Astrocyte of the spinal cord (primary cell): ENCODE measurements around the gene PCYT1B.

Experiments used
- DNase-seq: peaks from one replicate; pipeline ENCODE4 v3.0.0; 2011; ENCODE audit warnings: low read depth, low spot score
- H3K4me3 ChIP-seq: 2 replicates; pipeline ENCODE4 v1.5.1; 2011; ENCODE audit warnings: low read depth, mild to moderate bottlenecking, low read length, moderate library complexity
- in situ Hi-C: cut with HindIII; loops from 2 replicates; pipeline ENCODE4 v1.10.0; 2017; ENCODE audit warnings: low sequenced_read_pairs
- TF ChIP-seq, protein P1 (sequence below): IDR thresholded peaks from 2 replicates; pipeline ENCODE4 v1.5.1; 2012; ENCODE audit warnings: low read depth, mild to moderate bottlenecking, low read length, inconsistent platforms

The PCYT1B gene

DNA sequence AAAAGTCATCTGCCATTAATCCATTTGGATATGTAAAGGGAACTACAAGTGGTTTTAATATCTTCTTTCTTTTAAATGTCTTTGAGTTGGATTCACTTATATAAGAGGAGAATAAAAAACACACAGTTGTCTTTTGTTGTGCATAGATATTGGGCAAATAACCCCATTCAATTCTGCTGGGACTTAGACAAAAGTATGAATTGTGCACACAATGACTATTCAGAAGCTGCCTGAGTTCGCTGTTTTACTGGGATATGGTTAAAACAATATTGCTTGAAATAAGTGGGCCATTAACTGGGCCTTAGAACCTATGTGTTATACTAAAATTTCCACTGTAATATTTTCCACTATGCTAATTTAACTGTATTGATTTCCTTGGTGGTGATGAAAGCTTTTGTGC lies 71.7 kb downstream of the PCYT1B start:
- no peak overlapping the region for H3K4me3 ChIP-seq
- TF ChIP-seq, protein P1, sequence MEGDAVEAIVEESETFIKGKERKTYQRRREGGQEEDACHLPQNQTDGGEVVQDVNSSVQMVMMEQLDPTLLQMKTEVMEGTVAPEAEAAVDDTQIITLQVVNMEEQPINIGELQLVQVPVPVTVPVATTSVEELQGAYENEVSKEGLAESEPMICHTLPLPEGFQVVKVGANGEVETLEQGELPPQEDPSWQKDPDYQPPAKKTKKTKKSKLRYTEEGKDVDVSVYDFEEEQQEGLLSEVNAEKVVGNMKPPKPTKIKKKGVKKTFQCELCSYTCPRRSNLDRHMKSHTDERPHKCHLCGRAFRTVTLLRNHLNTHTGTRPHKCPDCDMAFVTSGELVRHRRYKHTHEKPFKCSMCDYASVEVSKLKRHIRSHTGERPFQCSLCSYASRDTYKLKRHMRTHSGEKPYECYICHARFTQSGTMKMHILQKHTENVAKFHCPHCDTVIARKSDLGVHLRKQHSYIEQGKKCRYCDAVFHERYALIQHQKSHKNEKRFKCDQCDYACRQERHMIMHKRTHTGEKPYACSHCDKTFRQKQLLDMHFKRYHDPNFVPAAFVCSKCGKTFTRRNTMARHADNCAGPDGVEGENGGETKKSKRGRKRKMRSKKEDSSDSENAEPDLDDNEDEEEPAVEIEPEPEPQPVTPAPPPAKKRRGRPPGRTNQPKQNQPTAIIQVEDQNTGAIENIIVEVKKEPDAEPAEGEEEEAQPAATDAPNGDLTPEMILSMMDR = no peak
- in situ Hi-C loops = no loop called here
- DNase-seq = no peak

DNA sequence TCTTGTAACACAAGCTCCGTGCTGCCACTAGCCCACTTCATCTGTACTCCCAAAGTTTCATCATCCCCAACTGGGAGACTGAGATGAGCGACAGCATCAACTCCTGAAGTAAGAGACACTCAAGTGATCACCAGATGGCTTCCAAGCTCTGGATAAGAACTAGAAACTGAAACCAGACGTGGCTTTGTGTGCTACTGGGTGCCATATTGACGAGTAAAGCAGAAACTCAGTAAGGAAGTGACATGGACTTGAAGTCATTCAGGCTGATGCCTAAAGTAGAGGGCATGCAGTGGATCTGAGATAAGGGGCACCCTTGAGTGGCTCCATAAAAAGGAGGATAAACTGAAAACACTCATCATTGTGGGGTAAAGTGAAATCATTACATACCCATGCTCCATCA lies 72.4 kb downstream of the PCYT1B start:
- in situ Hi-C loops = no loop called here
- DNase-seq = no peak
- H3K4me3 ChIP-seq = no peak overlapping the region
- TF ChIP-seq, protein P1 = no peak

DNA sequence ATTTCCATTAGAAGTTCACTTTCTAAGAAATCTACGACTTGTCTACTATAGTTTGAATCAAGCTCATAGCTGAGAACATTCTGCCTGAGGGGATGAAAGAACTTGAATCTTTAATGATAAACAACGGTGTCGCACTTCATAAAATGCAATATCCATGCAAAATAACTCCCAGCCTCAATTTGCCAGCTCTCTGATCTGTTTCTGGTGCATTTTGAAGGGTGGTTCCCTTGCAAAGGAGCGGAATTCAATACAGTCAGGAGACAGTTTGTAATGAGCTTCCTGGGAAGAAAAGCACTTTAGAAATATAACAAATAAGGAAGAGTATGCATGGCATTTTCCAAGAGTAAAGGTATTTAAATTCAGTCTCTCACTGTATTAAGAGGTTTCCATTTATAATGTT lies 80.0 kb downstream of the PCYT1B start:
- in situ Hi-C loops = no loop called here
- no peak for DNase-seq
- no peak overlapping the region for H3K4me3 ChIP-seq
- TF ChIP-seq, protein P1 = no peak

DNA sequence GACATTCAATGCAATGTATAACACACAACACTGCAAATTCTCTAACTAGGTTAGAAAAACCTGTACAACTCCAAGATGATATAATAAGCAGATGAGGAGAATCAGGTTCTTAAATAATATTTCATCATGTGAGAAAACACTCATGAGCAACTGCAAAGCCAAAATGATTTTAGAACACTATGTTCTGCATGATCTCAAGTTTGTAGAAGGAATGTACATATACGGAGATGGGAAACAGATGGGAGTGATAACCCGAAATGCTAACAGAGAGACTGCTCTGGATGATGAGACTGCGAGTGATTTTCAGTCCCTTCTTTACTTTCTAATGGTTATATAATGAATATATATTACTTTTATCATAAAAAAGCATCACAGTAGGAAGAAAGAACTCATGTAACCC lies 80.9 kb downstream of the PCYT1B start:
- H3K4me3 ChIP-seq = no peak overlapping the region
- in situ Hi-C loops = no loop called here
- TF ChIP-seq, protein P1 = no peak
- DNase-seq = no peak

DNA sequence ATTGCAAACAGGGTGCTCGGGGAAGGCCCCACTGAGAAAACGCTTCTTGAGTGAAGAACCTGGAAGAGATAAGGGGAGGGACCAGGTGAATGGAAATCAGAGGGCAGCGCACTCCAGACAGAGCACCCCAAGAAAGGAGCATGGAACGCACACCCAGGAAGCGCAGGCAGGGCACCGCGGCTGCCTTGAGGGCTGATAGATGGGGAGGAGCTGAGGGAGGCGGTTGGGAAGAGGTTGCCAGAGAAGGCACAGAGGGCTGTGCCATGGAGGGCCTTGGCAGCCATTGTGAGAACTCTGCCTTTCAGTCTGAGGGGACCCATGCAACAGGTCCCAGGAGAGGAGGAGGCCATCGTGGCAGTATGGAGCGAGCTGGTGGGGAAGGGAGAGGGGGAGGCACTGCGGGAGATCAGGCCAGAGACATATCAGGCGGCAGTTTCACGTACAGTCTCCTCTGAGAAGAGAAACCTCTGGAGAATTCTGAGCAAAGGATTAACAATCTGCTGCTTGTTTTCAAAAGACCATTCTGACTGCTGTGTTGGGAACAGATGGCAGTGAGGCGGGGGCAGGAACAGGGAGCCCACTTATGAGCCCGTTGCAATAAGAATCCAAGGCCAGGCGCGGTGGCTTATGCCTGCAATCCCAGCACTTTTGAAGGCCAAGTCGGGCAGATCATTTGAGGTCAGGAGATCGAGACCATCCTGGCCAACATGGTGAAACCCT lies 83.7 kb downstream of the PCYT1B start:
- TF ChIP-seq, protein P1 = no peak
- in situ Hi-C loops = no loop called here
- no peak for DNase-seq
- H3K4me3 ChIP-seq = no peak overlapping the region

DNA sequence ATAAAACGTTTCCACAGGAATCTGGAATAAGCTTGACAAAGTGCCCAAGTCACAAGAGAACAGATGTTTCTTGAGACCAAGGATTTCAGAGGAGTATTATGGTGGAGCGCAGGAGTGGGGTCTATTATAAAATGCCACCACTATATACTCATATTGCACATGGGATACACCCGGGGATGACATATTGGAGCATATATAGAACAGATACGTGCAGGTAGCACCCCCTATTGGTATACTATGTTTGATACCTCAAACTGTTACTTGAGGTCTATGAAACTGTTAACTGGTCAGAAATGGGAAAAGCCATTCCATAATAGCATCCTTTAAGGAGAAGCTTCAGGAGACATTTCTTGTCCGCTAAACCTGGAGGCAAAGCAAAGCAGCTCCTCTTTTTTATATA lies 86.0 kb downstream of the PCYT1B start:
- no peak for DNase-seq
- TF ChIP-seq, protein P1 = no peak
- H3K4me3 ChIP-seq = no peak overlapping the region
- in situ Hi-C loops = no loop called here
